ENCODE data around the gene TTF1.

The TTF1 gene

GRCh38 chr9:132356324-132356924 lies 50.2 kb downstream of the TTF1 start:
- peak; percentile 15 for DNase-seq

GRCh38 chr9:132354637-132355355 lies 51.8 kb downstream of the TTF1 start, which contains the start of gene SETX:
Gene SETX (minus strand): TSS chr9:132354986. CDS start chr9:132349428, 5,558 bp downstream.
- DNase-seq = peak; percentile 97

GRCh38 chr9:132351404-132352045 lies 55.1 kb downstream of the TTF1 start:
- peak; percentile 56 for DNase-seq

GRCh38 chr9:132350861-132351315 lies 55.8 kb downstream of the TTF1 start:
- peak; percentile 66 for DNase-seq

GRCh38 chr9:132348676-132349075 lies 58.0 kb downstream of the TTF1 start:
- no peak for DNase-seq

GRCh38 chr9:132346177-132346576 lies 60.5 kb downstream of the TTF1 start:
- no peak for DNase-seq

GRCh38 chr9:132341177-132341840 lies 65.3 kb downstream of the TTF1 start:
- DNase-seq = no peak

GRCh38 chr9:132334364-132334763 lies 72.3 kb downstream of the TTF1 start:
- DNase-seq = no peak

GRCh38 chr9:132333556-132333955 lies 73.1 kb downstream of the TTF1 start:
- no peak for DNase-seq

- no peak for DNase-seq
Measured at GRCh38 chr9:132328580-132328979, 78.1 kb downstream of the TTF1 start.

- no peak for DNase-seq
Measured at GRCh38 chr9:132327537-132327936, 79.1 kb downstream of the TTF1 start.

Data from hematopoietic multipotent progenitor cell treated with erythropoietin and hydrocortisone succinate and interleukin-3 and kit ligand, for 6 days (in vitro differentiated cells).